Psoas muscle (tissue), 8 donors: ENCODE data around the gene FRYL. TPM values are rescaled to one million over a fixed set of nuclear protein-coding genes. Genes with fewer than 3 reads are reported as not detected.

Experiments used
- ATAC-seq, 4 donors: fragments of 200-7000 bp; cut with Tn5 transposase; one replicate each; pipeline ENCODE4 v1.9.1; 2020; ENCODE audit warnings: moderate library complexity in 3 of 4, mild to moderate bottlenecking in 2 of 4
- DNase-seq, 2 donors: peaks; one replicate each; pipeline ENCODE4 v3.0.0-alpha.2; 2020
- H3K27ac ChIP-seq: fragments of 200-600 bp; one replicate; pipeline ENCODE4 v1.8.0; 2022
- H3K27me3 ChIP-seq, 3 donors: fragments of 200-600 bp in 1 of 3; one replicate each; pipeline versions ENCODE4 v1.6.1 to v1.8.0; 2013 to 2022; ENCODE audit warnings: low read length in 2 of 3, mild to moderate bottlenecking in 2 of 3, moderate library complexity in 1 of 3; ENCODE audit not compliant: insufficient read depth in 3 of 3
- H3K36me3 ChIP-seq, 2 donors: fragments of 200-600 bp in 1 of 2; one replicate each; pipeline versions ENCODE4 v1.6.1 to v1.8.0; 2013 to 2022; ENCODE audit warnings: low read depth in 1 of 2, mild to moderate bottlenecking in 1 of 2, moderate library complexity in 1 of 2; ENCODE audit not compliant: insufficient read depth in 1 of 2
- H3K4me1 ChIP-seq: fragments of 200-600 bp; one replicate; pipeline ENCODE4 v1.8.0; 2022
- H3K4me3 ChIP-seq: fragments of 200-600 bp; one replicate; pipeline ENCODE4 v1.8.0; 2022; ENCODE audit warnings: mild to moderate bottlenecking
- H3K9me3 ChIP-seq: fragments of 200-600 bp; one replicate; pipeline ENCODE4 v1.8.0; 2022
- CTCF ChIP-seq: fragments of 200-600 bp; IDR thresholded peaks from one replicate; pipeline ENCODE4 v1.8.0; 2022; ENCODE audit warnings: antibody characterized with exemption
- WGBS, 3 donors: extraction: QIAGEN DNeasy Blood & Tissue Kit; methylation state at CpG; one replicate each; pipeline versions ENCODE4 v1.1.6 to v1.1.7; 2013; 5-methylcytosine and 5-hydroxymethylcytosine counted together
- intact Hi-C, 2 donors: fragments of 100-400 bp; cut with DNase I; formaldehyde crosslinking; loops; one replicate each; pipeline versions ENCODE4 v1.11.0 to v1.14.2; 2022
- polyA plus RNA-seq, 3 donors: library from polyadenylated mRNA; stranded (reverse); fragments of 200-250 nt; gene quantifications; one replicate each; pipeline ENCODE4 v1.2.3, GENCODE V29; 2013
- total RNA-seq, 4 donors: library from RNA; stranded (reverse); fragmentation: NEBNext Ultra II Directional in 2 of 4; extraction: Animal tissue kit (Norgen Biotek cat#: 25700) in 2 of 4; gene quantifications; one replicate each; pipeline versions ENCODE4 v1.2.1 to v1.2.4, GENCODE V29; 2021 to 2023
- donor health status: healthy with polysubstance abuse.
- donor health status: DM: no; HTN: no; CAD: no; lungs with moderate emphysema.
- donor health status: Bipolar disorder and iron deficiency.
- donor health status: healthy.
- donor health status: DM: yes; HTN: yes; CAD: no.
- donor health status: DM: no; HTN: no; CAD: no.
- donor health status: DM: no; HTN: no; CAD: no.
- donor health status: DM: yes; HTN: yes; CAD: no.

Gene FRYL
- total and polyA plus RNA-seq, 7 donors = 4.8 to 21.7 (median 15.0) TPM

- 91 to 96% (median 93%) methylated on average over 3 of the region's 3 CpGs for WGBS, 3 donors
- no peak for ATAC-seq
- no peaks in the 10 kb centered on the region for H3K9me3 ChIP-seq
- no peaks in the 10 kb centered on the region for H3K4me1 ChIP-seq
- no peaks in the 10 kb centered on the region for H3K27me3 ChIP-seq
- no peak for DNase-seq
- intact Hi-C loops = no loop called here
- H3K27ac ChIP-seq = no peak overlapping the region
- peaks cover 8 to 81% of the 10 kb centered on the region in 2 donors for H3K36me3 ChIP-seq
- no peak for TF ChIP-seq CTCF
- H3K4me3 ChIP-seq = no peak overlapping the region
These were observed 240.5 kb downstream of the FRYL start for GRCh38 chr4:48539597-48539996.

GRCh38 chr4:48538358-48538757 is 241.7 kb downstream of the FRYL start:
- Histone ChIP-seq H3K36me3 (peaks cover 4 to 81% of the 10 kb centered on the region in 2 donors), H3K27me3 (no peaks in the 10 kb centered on the region), H3K9me3 (no peaks in the 10 kb centered on the region), H3K4me1 (no peaks in the 10 kb centered on the region), H3K27ac (no peak overlapping the region), H3K4me3 (no peak overlapping the region)
- ATAC-seq (no peak), DNase-seq (no peak)
- TF ChIP-seq CTCF = no peak
- intact Hi-C loops = no loop called here

GRCh38 chr4:48526406-48526805 is 253.7 kb downstream of the FRYL start:
- ATAC-seq = no peak
- no peak for TF ChIP-seq CTCF
- no peak for DNase-seq
- Histone ChIP-seq H3K9me3 (no peaks in the 10 kb centered on the region), H3K27ac (no peak overlapping the region), H3K36me3 (peaks cover 4 to 100% of the 10 kb centered on the region in 2 donors), H3K4me3 (no peak overlapping the region), H3K27me3 (no peaks in the 10 kb centered on the region), H3K4me1 (no peaks in the 10 kb centered on the region)
- WGBS, 3 donors = 80 to 96% (median 85%) methylated on average over 1 of the region's 1 CpG
- intact Hi-C loops = no loop called here

- Histone ChIP-seq H3K27me3 (no peaks in the 10 kb centered on the region), H3K4me1 (no peaks in the 10 kb centered on the region), H3K9me3 (no peaks in the 10 kb centered on the region), H3K27ac (no peak overlapping the region), H3K36me3 (peaks cover 8 to 85% of the 10 kb centered on the region in 2 donors), H3K4me3 (no peak overlapping the region)
- no peak for TF ChIP-seq CTCF
- intact Hi-C loops = loop anchor here in 1 of 2 donors (5.0 kb wide), 1 partner anchor 39 kb away; no protein-coding TSS in a partner anchor
- 96 to 98% (median 97%) methylated on average over 3 of the region's 3 CpGs for WGBS, 3 donors
- no peak for DNase-seq
- ATAC-seq = no peak
These were observed 261.9 kb downstream of the FRYL start for GRCh38 chr4:48518143-48518542.

DNA sequence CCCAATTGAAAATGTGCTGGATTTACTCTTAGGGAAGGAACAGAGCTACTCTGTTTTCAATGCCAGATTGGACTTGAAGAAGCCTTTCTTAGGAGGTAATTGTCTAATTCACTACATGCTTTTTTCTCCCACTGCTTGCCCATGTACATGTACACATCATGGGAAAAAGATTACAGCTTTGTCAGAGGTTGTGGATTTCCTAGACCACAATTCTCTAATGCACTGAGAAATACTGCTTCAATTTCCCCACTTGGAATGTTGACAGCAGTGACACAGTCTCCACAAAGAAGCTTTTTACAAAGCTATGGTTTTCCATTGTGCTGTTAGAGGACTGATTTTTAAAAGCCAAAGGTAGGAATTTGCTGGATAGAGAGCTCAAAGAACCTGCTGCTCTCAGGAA is 270.5 kb downstream of the FRYL start:
- H3K9me3 ChIP-seq = no peaks in the 10 kb centered on the region
- H3K27me3 ChIP-seq = no peaks in the 10 kb centered on the region
- H3K4me1 ChIP-seq = no peaks in the 10 kb centered on the region
- H3K27ac ChIP-seq = no peak overlapping the region
- no peak for DNase-seq
- intact Hi-C loops = no loop called here
- peaks cover 14 to 98% of the 10 kb centered on the region in 2 donors for H3K36me3 ChIP-seq
- no peak for ATAC-seq
- no peak overlapping the region for H3K4me3 ChIP-seq
- TF ChIP-seq CTCF = no peak
